DMS53 treated with DMSO at 0.1 percent for 48 hours (cell line): ENCODE measurements around the gene COPE.

ENCODE experiments used
- DNase-seq: peaks from one replicate; lab custom pipeline; 2025; ENCODE audit not compliant: unreplicated experiment; lab: John Stamatoyannopoulos, UW

The COPE gene

DNA sequence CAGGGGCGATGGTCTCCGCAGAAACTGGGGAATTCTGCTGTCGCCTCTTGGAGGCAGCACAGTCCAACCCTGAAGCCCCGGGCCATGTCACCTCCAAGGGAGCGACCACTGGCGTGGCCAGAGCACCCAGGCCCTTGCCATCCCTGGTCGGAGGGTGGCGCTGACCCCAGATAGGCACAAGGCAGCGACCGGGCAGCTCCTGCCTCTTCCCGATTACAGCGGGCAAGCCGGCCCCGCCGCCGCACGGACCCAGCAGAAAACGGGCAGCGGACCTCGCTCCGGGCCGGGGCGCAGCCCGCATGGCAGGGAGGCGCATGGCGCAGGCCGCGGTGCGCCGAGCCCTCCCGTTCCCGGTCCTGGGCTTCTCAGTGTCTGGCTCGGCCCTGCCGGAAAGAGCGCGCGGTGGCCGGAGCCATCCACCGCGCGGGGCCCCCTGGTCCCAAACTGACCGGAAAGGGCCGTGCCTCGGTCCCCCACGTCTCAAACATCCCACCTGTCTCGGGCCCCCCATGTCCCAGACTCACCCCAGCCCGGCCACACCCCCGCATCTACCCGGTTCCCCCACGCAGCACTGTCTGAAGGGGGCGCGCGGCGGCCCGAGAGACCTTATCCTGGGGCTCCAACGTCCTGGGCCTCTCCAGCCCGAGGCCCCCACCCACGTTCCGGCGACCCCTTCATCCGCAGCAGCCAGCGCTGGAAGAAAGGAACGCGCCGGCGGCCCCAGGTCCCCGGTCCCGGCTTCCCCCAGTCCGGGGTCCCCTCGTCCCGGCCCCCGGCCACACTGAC is 24.0 kb downstream of the COPE start:
- no peak for DNase-seq

GRCh38 chr19:18894254-18895037 is 24.7 kb downstream of the COPE start:
- DNase-seq = no peak

DNA sequence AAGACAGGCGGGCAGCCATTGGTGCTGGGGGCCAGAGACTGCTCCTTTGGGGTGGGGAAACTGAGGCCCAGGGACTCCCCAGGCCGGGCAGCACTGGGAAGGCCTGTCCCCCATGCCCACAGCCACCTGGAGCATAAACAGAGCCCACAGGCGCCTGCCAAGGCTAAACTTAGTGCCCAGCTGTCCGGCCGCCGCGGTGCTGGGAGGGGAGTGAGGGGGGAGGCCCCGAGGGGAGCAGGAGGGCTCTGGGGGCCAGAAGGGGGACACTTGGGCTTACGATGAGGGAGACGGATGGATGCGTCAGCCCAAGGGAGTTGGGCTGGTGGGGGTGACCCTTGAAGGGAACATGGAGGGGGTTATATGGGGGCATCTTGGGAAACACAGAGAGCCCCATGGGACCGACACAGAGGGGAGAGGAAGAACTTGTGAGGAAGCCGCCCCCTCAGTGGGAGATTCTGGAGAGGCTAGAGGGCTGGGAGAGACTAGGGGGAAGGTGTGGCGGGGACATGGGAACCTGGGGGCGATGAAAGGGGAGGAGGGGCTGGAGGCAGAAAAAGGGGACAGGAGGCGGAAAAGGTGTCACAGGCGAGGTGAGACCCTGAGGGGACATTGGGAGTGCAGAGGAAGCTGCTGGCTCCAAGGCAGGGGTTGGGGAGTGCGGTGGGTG is 25.5 kb downstream of the COPE start:
- no peak for DNase-seq

DNA sequence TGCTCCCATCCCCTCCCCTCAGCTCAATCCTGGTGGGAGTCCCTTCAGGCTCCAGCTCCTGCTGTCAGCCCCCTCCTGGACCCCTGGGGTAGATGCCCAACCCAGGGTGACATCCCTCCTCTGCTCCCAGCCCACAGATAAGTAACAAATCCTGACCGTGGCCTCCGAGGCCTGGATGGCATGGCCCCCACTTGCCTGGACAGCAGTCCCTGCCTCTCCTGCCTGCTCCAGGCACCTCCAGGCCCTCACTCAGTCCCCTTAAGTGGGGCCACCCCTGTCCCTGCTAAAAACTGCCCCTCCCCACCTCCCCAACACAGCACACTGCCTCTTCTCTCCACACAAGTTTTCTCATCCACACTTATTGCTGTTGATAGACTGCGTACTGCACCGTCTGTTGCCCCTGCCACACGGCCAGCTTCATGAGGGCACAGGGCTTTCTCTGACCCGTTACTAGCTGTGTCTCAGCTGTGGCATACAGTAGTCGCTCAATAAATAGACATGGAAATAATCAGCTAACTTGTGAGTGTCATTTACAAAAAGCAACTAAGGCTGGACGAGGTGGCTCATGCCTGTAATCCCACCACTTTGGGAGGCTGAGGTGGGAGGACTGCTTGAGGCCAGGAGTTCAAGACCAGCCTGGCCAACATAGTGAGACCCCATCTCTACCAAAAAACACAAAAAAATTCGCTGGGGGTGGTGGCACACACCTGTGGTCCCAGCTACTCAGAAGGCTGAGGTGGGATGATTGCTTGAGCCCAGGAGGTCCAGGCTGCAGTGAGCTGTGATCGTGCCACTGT is 29.0 kb downstream of the COPE start:
- no peak for DNase-seq

DNA sequence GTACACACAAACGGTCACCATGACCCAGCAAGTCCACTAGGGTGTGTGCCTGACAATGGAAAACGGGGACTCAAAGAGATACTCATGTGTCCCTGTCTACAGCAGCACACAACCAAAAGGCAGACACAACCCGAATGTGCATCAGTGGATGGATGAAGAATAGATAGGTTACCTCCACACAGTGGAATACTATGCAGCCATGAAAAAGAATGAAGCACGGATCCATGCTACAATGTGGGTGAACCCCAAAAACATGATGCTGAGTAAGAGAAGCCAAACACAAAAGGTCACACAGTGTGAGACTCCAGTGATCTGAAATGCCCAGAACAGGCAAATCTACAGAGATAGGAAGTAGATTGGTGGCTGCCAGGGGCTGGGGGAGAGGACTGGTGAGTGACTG is 32.2 kb downstream of the COPE start:
- no peak for DNase-seq

- DNase-seq = no peak
Observed at GRCh38 chr19:18883526-18884304, 35.5 kb downstream of the COPE start.

DNA sequence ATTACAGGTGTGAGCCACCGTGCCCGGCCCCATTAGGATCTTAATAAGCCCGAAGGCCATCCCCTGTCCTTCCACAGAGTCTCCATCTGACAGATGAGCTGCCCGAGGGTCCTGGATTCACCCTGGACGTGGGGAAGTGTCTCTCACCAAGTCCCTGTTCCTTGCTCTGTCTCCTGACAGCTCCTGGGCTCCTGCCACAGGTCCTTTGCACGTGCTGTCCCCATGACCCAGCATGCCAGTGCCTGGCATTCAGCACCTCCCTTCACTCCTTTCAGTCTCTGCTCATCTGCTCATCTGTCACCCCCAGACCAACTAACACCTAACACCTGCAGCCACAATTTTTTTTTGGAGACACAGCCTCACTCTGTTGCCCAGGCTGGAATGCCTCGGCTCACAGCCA is 37.7 kb downstream of the COPE start:
- DNase-seq = no peak

DNA sequence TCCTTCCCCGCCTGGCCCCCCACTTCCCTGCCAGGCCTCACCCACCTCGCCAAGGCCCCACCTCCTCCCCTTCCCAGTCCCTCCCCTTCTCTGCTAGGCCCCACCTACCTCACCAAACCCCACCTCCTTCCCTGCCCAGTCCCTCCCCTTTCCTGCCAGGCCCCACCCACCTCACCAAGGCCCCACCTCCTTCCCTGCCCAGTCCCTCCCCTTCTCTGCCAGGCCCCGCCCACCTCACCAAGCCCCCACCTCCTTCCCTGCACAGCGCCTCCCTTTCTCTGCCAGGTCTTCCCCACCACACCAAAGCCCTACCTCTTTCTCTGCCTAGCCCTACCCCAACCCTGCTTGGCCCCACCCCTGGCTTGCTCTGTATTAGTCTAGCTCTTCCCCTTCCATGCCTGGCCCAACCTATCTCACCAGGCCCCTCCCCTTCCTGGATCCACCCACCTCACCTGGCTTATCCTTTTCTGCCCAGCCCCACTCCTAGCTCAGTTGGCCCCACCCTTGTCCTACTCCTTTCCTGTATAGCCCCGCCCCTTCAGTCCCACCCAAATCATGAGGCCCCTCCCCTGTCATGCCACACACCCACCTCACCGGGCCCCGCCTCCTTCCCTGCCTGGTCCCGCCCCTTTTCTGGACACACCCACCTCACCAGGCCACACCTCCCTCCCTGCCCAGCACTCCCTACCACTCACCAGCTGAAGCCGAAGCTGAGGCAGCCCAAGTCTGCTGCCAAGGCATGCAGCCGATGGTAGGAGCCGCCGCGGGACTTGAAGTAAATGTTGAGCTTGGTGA is 39.4 kb downstream of the COPE start:
- no peak for DNase-seq

DNA sequence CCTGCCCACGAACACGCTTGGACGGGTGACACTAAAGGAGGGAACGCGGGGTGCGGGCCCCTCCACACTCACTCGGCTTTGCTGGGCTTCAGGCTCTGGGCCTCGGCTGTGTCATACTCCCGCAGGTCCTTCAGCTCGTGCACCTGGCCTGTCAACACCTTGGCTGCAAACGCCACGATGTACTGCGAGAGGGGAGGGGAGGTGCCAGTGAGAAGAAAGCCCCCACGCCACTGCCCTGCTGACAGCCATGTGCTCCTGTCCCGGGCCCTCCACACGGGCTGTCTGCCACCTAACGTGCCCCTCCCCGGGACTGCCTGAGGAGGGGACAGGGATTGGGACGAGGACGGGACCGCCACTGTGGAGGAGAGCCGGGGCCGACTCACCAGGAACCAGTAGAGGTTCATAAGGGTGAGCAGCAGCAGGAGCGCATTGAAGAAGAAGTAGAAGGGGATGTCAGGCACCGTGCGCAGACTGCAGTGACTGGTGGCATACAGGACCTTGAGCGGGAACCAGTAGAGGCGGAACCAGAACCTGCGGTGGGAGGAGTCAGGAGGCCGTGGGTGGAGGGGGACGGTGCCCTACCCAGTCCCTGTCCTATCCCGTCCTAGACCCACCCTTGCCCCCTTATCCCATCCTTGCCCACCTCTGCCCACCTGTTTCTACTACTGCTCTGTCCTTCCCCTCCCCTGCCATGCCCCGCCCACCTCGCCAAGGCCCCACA is 40.2 kb downstream of the COPE start:
- DNase-seq = peak; percentile 42

DNA sequence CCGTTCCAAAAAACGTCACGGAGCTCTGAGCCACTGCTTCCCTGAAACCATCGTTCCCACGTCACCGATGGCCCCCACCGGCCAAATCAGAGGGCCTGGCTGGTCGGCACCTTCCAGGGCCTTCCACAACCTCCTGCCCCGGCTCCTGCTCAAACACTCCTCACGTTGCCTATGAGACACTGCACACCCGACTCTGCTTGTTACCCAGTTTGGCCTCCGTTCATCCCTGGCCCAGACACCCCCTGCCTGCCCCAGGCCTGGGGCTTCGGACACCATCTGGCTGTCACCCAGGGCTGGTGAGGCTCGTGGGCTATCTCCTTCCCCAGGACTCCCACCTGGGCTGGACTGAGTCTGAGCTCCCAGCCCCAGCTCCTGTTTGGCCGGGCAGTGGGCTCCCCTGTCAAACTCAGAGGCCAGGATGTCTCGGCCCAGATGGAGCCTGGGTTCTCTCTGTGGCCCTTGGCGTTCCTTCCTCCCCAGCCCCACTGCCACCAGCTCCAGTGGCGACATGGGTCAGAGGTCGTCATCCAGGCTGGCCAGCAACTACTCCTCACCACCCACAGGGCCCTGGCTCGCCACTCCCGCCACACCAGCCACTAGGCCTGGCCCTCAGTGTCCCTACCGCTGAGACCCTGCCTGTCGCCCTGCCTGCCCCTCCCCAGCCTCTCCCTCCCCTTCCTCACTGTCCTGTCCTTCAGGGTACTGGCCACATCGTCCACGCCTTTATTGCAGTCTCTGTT is 41.0 kb downstream of the COPE start:
- no peak for DNase-seq

DNA sequence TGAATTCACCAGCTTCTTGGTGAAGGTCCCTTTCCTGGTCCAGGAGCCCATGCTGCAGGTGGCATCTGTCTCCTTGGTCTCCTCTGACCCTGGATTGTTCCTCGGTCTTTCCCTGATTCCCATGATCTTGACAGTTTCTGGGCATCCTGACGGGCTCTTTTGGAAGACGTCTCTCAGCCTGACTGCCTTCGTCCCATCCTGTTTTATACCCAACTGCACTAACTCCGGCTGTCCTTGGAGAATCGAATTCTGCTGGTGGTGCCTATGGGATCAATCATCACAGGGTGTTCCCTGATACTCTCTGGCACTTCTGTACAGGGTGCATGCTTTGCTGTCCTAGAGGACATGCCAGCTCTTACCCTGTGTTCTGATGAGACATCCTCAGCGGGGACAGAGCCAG is 42.3 kb downstream of the COPE start:
- no peak for DNase-seq

DNA sequence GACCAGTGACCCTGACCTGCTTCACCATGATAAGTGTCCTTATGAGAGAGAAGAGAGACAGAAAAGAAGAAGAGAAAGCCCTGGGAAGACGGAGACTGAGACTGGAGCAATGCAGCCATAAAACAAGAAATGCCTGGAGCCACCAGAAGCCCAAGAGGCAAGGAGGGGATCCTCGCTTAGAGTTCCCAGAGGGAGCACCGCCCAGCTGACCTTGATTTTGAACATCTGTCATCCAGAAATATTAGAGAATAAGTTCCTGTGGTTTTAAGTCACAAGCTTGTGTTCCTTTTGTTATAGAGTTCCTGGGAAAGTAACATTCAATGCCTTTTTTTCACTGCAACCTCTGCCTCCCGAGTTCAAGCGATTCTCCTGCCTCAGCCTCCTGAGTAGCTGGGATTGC is 43.5 kb downstream of the COPE start:
- no peak for DNase-seq

GRCh38 chr19:18871543-18871942 is 47.6 kb downstream of the COPE start:
- DNase-seq = no peak

DNA sequence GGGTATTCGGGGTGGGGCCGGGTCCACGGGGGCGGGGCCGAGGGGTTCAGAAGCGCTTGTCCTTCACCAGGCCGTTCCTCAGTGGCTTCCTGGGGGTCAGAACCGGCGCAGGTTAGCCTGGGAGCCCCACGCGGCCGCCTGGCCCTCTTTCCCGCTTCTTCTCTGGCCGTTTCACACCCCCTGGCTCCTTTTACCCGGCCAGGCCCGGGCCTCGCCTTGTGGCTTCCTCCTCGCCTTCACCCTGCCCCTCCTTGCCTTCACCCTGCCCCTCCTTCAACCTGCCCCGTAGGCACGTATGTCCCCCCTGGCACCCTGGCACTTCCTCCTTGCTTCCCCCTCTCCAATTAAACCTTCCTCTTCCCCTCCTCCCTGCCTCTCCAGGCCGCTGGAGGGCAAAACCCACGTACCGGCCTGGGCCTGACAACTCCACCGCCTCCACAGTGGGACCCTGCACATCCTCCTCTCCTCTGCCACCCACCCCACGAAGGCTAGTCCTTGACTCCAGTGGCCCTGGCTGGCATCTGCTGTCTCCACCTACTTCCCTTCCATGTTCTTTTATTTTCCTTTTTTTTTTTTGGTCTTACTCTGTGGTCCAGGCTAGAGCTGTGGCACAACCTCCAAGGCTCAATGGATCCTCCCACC is 48.5 kb downstream of the COPE start:
- DNase-seq = no peak

GRCh38 chr19:18869781-18870530 is 49.2 kb downstream of the COPE start:
- DNase-seq = no peak

DNA sequence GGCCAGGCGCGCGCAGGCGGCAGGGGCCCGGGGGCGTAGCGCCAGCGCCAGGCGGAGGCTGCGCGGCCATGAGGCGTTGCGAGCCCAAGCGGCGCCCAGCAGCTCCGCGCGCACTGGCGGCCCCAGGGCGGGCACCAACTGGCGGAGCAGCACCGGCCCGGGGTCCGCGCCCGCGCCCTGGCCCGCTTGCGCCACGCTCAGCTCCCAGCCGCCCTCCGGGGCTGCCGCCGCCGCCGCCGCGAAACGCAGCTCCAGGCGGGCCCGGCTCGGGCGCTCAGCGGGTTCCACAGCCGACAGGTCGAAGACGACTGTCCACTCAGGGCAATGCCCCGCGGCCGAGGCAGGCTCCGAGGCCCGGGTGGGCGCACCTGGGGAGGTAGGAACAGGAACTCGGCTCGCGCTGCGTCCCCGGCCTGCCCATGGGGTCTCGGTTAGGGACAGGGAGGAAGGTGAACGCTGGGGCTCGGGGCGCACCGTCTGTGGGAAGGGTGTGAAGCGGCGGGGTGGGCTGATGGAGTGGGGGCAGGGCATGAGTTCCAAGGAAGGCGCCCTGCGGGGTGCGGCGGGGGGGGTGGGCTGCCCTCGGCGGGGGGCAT is 50.1 kb downstream of the COPE start:
- DNase-seq = no peak
